Measurements from ENCODE around the gene NOS3. TPM values are rescaled to one million over a fixed set of nuclear protein-coding genes. Genes with fewer than 3 reads are reported as not detected.

NOS3 gene
- total RNA-seq, 1 donor from 2014 or later: 12.6 TPM

GRCh38 chr7:150950496-150951180 is 40.2 kb upstream of the NOS3 start:
- intact Hi-C loops (cut with micrococcal nuclease): no loop called here
- Histone ChIP-seq H3K4me1 (peaks cover 63% of the 10 kb centered on the region), H3K36me3 (peaks cover 17% of the 10 kb centered on the region)

GRCh38 chr7:150951181-150951520 is 39.7 kb upstream of the NOS3 start:
- H3K27ac ChIP-seq (replicated peaks): no peak overlapping the region
- no peak for DNase-seq

More at GRCh38 chr7:150950496-150951180, 40.2 kb upstream of the NOS3 start:
- H3K27ac ChIP-seq (replicated peaks): no peak overlapping the region
- H3K9me3 ChIP-seq (replicated peaks): no peaks in the 10 kb centered on the region
- TF ChIP-seq CTCF (IDR thresholded peaks at IDR 0.05; ENCODE audit: borderline replicate concordance): no peak
- H3K4me3 ChIP-seq: no peak overlapping the region
- peak; percentile 12 for DNase-seq
- H3K27me3 ChIP-seq (ENCODE audit: low read depth): peaks cover 65% of the 10 kb centered on the region

GRCh38 chr7:150951521-150951920 is 39.3 kb upstream of the NOS3 start:
- H3K27ac ChIP-seq (replicated peaks): no peak overlapping the region
- peaks cover 63% of the 10 kb centered on the region for H3K4me1 ChIP-seq
- peak; percentile 11 for DNase-seq

More at GRCh38 chr7:150951181-150951520, 39.7 kb upstream of the NOS3 start:
- no peak for TF ChIP-seq CTCF (IDR thresholded peaks at IDR 0.05; ENCODE audit: borderline replicate concordance)
- Histone ChIP-seq H3K27me3 (ENCODE audit: low read depth) (peaks cover 66% of the 10 kb centered on the region), H3K4me3 (no peak overlapping the region), H3K9me3 (replicated peaks) (no peaks in the 10 kb centered on the region), H3K4me1 (peaks cover 63% of the 10 kb centered on the region), H3K36me3 (peaks cover 17% of the 10 kb centered on the region)
- intact Hi-C loops (cut with micrococcal nuclease): no loop called here

GRCh38 chr7:150952331-150953050 is 38.3 kb upstream of the NOS3 start:
- peak; percentile 10 for DNase-seq
- peaks cover 17% of the 10 kb centered on the region for H3K36me3 ChIP-seq
- H3K27ac ChIP-seq (replicated peaks): peak overlapping the region; percentile 96
- H3K27me3 ChIP-seq (ENCODE audit: low read depth): peaks cover 64% of the 10 kb centered on the region
- H3K4me1 ChIP-seq: peaks cover 63% of the 10 kb centered on the region
- H3K4me3 ChIP-seq: no peak overlapping the region
- intact Hi-C loops (cut with micrococcal nuclease): no loop called here
- no peaks in the 10 kb centered on the region for H3K9me3 ChIP-seq (replicated peaks)
- TF ChIP-seq CTCF (IDR thresholded peaks at IDR 0.05; ENCODE audit: borderline replicate concordance): no peak

More at GRCh38 chr7:150951521-150951920, 39.3 kb upstream of the NOS3 start:
- Histone ChIP-seq H3K36me3 (peaks cover 17% of the 10 kb centered on the region), H3K9me3 (replicated peaks) (no peaks in the 10 kb centered on the region), H3K27me3 (ENCODE audit: low read depth) (peaks cover 64% of the 10 kb centered on the region), H3K4me3 (no peak overlapping the region)
- TF ChIP-seq CTCF (IDR thresholded peaks at IDR 0.05; ENCODE audit: borderline replicate concordance): no peak
- intact Hi-C loops (cut with micrococcal nuclease): no loop called here

GRCh38 chr7:150953061-150953997 is 37.5 kb upstream of the NOS3 start:
- DNase-seq: peak; percentile 42

More at GRCh38 chr7:150953061-150953997, 37.5 kb upstream of the NOS3 start:
- TF ChIP-seq CTCF (IDR thresholded peaks at IDR 0.05; ENCODE audit: borderline replicate concordance): no peak
- H3K36me3 ChIP-seq: peaks cover 17% of the 10 kb centered on the region
- no peaks in the 10 kb centered on the region for H3K9me3 ChIP-seq (replicated peaks)
- H3K4me3 ChIP-seq: no peak overlapping the region
- peaks cover 64% of the 10 kb centered on the region for H3K27me3 ChIP-seq (ENCODE audit: low read depth)
- peak overlapping the region; percentile 96 for H3K27ac ChIP-seq (replicated peaks)
- intact Hi-C loops (cut with micrococcal nuclease): no loop called here
- H3K4me1 ChIP-seq: peaks cover 63% of the 10 kb centered on the region

All from left ventricle myocardium inferior (tissue), 1 donor.